Activated B cell treated with CpG ODN at 0.5 μM for 24 hours (primary cell): ENCODE results near the gene SIGLEC1. TPM values are rescaled to one million over a fixed set of nuclear protein-coding genes. Genes with fewer than 3 reads are reported as not detected.

Experiments used
- ATAC-seq: fragments of 200-7000 bp; cut with Tn5 transposase; one replicate; pipeline ENCODE4 v1.10.0; 2021; ENCODE audit warnings: low read depth, mild to moderate bottlenecking, moderate library complexity
- CTCF ChIA-PET: fragments of 350-600 bp; sonication (Branson Sonifier 250); formaldehyde crosslinking; loops from one replicate; lab custom pipeline; 2021; ENCODE audit warnings: antibody characterized with exemption; lab: Charles Lee
- POLR2A ChIA-PET: fragments of 350-600 bp; sonication (Branson Sonifier 250); formaldehyde crosslinking; loops from one replicate; lab custom pipeline; 2021; ENCODE audit warnings: antibody characterized with exemption; lab: Charles Lee
- DNase-seq: peaks from one replicate; pipeline ENCODE4 v3.0.0; 2022
- H3K27ac Mint-ChIP-seq: one replicate; pipeline ENCODE4 v1.8.0; 2020; ENCODE audit warnings: mixed read lengths
- H3K27me3 Mint-ChIP-seq: one replicate; pipeline ENCODE4 v1.8.0; 2021; ENCODE audit warnings: mixed read lengths
- H3K36me3 Mint-ChIP-seq: one replicate; pipeline ENCODE4 v1.8.0; 2021; ENCODE audit warnings: low read depth, mixed read lengths
- H3K4me1 Mint-ChIP-seq: one replicate; pipeline ENCODE4 v1.8.0; 2021; ENCODE audit warnings: mixed read lengths
- H3K4me3 Mint-ChIP-seq: one replicate; pipeline ENCODE4 v1.8.0; 2020; ENCODE audit warnings: mild to moderate bottlenecking, mixed read lengths
- H3K9me3 Mint-ChIP-seq: one replicate; pipeline ENCODE4 v1.8.0; 2020; ENCODE audit warnings: mixed read lengths
- CTCF ChIP-seq: fragments of 200-600 bp; IDR thresholded peaks from one replicate; pipeline ENCODE4 v1.8.0; 2022; ENCODE audit warnings: antibody characterized with exemption, mild to moderate bottlenecking
- intact Hi-C: fragments of 100-400 bp; cut with micrococcal nuclease; formaldehyde crosslinking; loops from one replicate; pipeline ENCODE4 v1.15.1; 2024
- total RNA-seq: library from RNA; stranded (reverse); gene quantifications from 2 replicates; pipeline ENCODE4 v1.2.3, GENCODE V29; 2022

Gene SIGLEC1
- total RNA-seq, 1 donor from 2014 or later, result not detected

- ChIA-PET CTCF (no interaction called here), POLR2A (no interaction called here)
- H3K27me3 Mint-ChIP-seq, result peaks cover 53% of the 10 kb centered on the region
These were observed 19.5 kb upstream of the SIGLEC1 start for GRCh38 chr20:3731944-3732326.

GRCh38 chr20:3730803-3731672 is 18.6 kb upstream of the SIGLEC1 start:
- TF ChIP-seq CTCF, result no peak
- ATAC-seq, result no peak
- Mint-ChIP-seq H3K27ac (no peak overlapping the region), H3K9me3 (no peaks in the 10 kb centered on the region), H3K4me3 (no peak overlapping the region), H3K27me3 (peaks cover 55% of the 10 kb centered on the region), H3K36me3 (no peaks in the 10 kb centered on the region), H3K4me1 (no peaks in the 10 kb centered on the region)
- no peak for DNase-seq
- ChIA-PET POLR2A (no interaction called here), CTCF (no interaction called here)
- intact Hi-C loops, result no loop called here

More at GRCh38 chr20:3731944-3732326, 19.5 kb upstream of the SIGLEC1 start:
- DNase-seq, result no peak
- Mint-ChIP-seq H3K27ac (no peak overlapping the region), H3K9me3 (no peaks in the 10 kb centered on the region), H3K4me3 (no peak overlapping the region), H3K36me3 (no peaks in the 10 kb centered on the region), H3K4me1 (no peaks in the 10 kb centered on the region)
- TF ChIP-seq CTCF, result no peak
- ATAC-seq, result no peak
- intact Hi-C loops, result no loop called here

GRCh38 chr20:3729811-3730540 is 17.6 kb upstream of the SIGLEC1 start:
- Mint-ChIP-seq H3K36me3 (no peaks in the 10 kb centered on the region), H3K4me1 (no peaks in the 10 kb centered on the region), H3K27ac (no peak overlapping the region), H3K4me3 (no peak overlapping the region), H3K9me3 (no peaks in the 10 kb centered on the region), H3K27me3 (peaks cover 56% of the 10 kb centered on the region)
- ChIA-PET POLR2A (no interaction called here), CTCF (interaction anchor here (1.6 kb wide), 1 partner anchor 20 kb away, joined by 4 read pairs; no protein-coding TSS in a partner anchor)
- ATAC-seq (no peak), DNase-seq (no peak)
- TF ChIP-seq CTCF, result no peak
- intact Hi-C loops, result no loop called here

- peaks cover 57% of the 10 kb centered on the region for H3K27me3 Mint-ChIP-seq
- no peaks in the 10 kb centered on the region for H3K36me3 Mint-ChIP-seq
- intact Hi-C loops, result no loop called here
- no peak for TF ChIP-seq CTCF
- no peaks in the 10 kb centered on the region for H3K4me1 Mint-ChIP-seq
- ChIA-PET CTCF (interaction anchor here (1.6 kb wide), 1 partner anchor 19 kb away, joined by 4 read pairs; no protein-coding TSS in a partner anchor), POLR2A (no interaction called here)
- ATAC-seq (no peak), DNase-seq (no peak)
- H3K9me3 Mint-ChIP-seq, result no peaks in the 10 kb centered on the region
- no peak overlapping the region for H3K27ac Mint-ChIP-seq
- H3K4me3 Mint-ChIP-seq, result no peak overlapping the region
These were observed 17.0 kb upstream of the SIGLEC1 start for GRCh38 chr20:3729378-3729777.

GRCh38 chr20:3728876-3729275 is 16.5 kb upstream of the SIGLEC1 start:
- ChIA-PET CTCF (interaction anchor here (1.6 kb wide), 1 partner anchor 18 kb away, joined by 4 read pairs; no protein-coding TSS in a partner anchor), POLR2A (no interaction called here)
- intact Hi-C loops, result no loop called here
- H3K9me3 Mint-ChIP-seq, result no peaks in the 10 kb centered on the region
- no peak overlapping the region for H3K4me3 Mint-ChIP-seq
- TF ChIP-seq CTCF, result no peak
- H3K36me3 Mint-ChIP-seq, result no peaks in the 10 kb centered on the region
- H3K27me3 Mint-ChIP-seq, result peaks cover 57% of the 10 kb centered on the region
- DNase-seq (no peak), ATAC-seq (no peak)
- H3K27ac Mint-ChIP-seq, result no peak overlapping the region
- H3K4me1 Mint-ChIP-seq, result no peaks in the 10 kb centered on the region
